SW480 (cell line): ENCODE measurements around the gene LTN1.

Source experiments
- DNase-seq: peaks from one replicate; pipeline ENCODE4 v3.0.0-alpha.2; 2016; ENCODE audit warnings: low spot score

Gene LTN1

GRCh38 chr21:28884481-28884880, 108.2 kb downstream of the LTN1 start:
- peak; percentile 17 for DNase-seq

DNA sequence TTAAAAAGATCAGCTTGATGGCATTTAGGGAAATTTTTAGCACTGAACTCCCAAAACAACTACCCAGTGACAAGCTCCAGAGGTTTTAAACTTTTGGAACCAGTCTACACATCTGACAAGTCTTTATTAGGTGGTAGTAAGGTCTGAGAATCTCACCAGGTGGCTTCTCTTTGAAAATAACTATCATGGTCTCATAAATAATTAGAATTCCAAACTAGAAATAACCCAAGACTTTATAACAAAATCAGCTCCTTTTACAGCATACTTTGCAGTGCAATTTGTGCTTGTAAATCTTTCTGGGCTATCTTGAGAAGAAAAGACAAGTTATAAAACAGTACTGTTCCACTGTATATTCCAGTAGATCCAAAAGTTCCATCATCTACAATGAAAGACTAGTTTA, 108.7 kb downstream of the LTN1 start:
- DNase-seq: no peak

DNA sequence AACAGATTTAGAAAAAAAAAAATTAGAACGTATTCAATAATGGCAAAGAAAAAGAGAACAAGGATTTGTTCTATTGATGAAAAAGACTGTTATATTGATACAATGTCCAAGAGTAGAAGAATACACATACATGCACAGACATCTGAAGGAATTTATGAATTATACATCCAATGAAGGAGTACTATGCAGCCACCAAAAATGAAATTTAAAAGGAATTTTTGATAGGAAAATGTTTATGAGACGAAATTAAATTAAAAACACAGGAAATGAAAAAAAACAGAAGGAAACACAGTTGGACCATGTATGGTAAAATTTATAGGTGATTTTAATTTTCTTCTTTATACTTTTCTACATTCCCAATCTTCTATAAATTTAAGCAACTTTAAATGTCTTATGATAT, 110.3 kb downstream of the LTN1 start:
- DNase-seq: no peak
